Effector CD4-positive, alpha-beta T cell (primary cell): ENCODE data around the gene TBX10.
"Not testable (repeated sequence)": the region's sequence is repeated elsewhere in the genome, so short reads cannot be mapped to it uniquely, and the experiment has no call there.

Experiments used
- DNase-seq: peaks from one replicate; pipeline ENCODE4 v3.0.0-alpha.2; 2020

The TBX10 gene

GRCh38 chr11:67614730-67615714 lies 24.5 kb downstream of the TBX10 start:
- DNase-seq, result no peak

- peak; percentile 76 for DNase-seq
Measured at GRCh38 chr11:67613960-67614715, 25.4 kb downstream of the TBX10 start.

DNA sequence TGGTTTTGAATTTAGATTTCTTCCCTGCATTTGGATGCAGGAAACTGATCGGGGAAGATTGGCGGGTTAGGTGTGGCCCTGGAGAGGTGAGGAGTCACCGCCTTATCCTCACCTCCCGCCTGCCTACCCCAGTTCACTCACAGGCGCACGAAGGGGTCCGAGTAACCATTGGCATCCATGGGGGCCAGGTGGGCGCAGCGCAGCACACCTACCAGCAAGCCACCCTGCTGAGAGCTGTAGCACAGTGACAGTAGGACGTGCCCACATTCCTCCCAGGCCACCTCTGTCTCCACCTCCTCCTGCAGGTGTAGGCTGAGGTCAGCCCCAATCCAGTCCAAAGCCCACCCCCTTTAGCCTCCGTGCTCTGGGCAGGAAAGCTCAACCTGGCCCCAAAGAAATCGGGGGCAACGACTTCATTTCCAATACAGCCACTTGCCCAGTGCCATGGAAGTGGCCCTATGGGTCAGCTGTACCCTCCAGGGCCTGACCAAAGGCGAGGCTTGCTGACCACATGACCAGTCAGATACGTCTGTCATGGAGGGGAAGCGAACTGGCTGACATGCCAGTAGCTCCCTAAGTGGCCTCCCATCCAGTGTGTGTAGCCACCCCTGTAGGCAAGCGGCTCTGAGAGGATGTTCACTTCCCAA lies 26.1 kb downstream of the TBX10 start:
- no peak for DNase-seq

GRCh38 chr11:67612751-67613150 lies 26.8 kb downstream of the TBX10 start:
- no peak for DNase-seq

- no peak for DNase-seq
Measured at GRCh38 chr11:67611704-67612587, 27.6 kb downstream of the TBX10 start.

- no peak for DNase-seq
Measured at GRCh38 chr11:67611165-67611564, 28.4 kb downstream of the TBX10 start.

DNA sequence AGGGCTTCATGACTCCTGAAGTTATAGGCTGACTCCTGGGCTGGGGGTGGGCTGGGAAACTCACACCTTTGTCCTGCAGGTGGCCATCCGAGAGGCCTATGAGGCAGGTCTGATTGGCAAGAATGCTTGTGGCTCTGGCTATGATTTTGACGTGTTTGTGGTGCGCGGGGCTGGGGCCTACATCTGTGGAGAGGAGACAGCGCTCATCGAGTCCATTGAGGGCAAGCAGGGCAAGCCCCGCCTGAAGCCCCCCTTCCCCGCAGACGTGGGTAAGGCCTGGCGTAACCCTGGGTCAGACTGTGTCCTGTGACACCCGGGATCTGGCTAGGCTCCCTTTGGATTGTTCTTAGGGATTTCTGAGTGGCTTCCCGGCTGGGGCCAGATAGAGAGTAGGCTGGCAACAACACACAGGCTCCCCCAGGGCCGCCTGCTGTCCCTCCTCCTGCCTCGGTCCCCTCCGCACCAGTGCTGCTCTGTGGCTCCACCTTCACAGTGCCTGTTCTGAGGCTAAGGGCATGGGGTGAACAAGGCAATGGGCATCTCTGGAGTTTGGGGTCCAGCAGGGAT lies 29.2 kb downstream of the TBX10 start:
- DNase-seq, result no peak

DNA sequence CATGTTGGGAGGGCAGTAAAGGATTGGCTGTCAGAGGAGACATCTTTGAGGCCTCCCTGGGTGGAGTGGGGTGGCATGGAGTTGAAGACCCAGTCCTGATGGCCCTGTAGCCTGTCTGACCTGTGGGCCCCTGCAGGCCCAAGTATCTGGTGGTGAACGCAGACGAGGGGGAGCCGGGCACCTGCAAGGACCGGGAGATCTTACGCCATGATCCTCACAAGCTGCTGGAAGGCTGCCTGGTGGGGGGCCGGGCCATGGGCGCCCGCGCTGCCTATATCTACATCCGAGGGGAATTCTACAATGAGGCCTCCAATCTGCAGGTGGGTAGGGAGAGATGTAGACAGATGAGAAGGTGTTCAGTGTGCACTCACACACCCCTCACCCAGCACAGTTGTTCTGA lies 30.2 kb downstream of the TBX10 start:
- DNase-seq, result no peak

GRCh38 chr11:67608486-67608885 lies 31.1 kb downstream of the TBX10 start:
- no peak for DNase-seq

GRCh38 chr11:67607507-67607906 lies 32.1 kb downstream of the TBX10 start:
- no peak for DNase-seq

DNA sequence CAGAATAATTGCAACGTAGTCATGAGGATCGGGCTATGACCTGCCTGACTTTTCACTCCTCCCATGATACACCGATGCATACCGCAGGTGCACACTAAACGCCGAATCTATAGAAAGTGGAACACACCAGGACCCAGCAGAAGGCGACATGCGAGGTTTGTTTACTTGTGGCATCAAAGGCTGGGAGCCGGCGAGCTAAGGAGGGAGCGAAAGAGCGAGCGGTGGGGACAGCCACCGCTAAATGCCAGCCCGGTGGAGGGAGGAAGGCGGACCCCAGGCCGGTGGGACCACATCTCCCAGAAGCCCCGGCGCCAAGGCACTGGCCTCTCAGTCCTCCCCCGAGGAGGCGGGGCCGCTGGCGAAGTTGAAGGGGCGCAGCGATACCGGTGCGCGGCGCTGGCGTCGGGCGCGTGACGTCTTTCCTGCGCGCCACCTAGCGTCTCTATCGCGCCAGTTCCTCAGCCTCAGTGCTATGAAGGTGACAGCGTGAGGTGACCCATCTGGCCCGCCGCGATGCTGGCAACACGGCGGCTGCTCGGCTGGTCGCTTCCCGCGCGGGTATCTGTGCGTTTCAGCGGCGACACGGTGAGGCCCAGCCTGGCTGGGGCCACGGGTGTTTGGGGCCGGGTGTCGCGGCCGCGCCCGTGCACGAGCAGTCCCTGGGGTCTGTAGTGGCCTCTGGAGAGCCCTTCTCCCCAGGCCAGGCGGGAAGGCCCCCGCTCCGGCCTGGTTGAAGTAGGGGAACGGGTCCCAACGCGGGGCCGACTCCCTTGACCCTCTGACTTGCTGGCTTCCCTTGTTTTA lies 32.9 kb downstream of the TBX10 start, which contains the start of gene NDUFV1:
Gene NDUFV1, plus strand, starts transcription at position 445 of the 804 bp plus-strand sequence. Its CDS starts 69 bp downstream, at position 514.
- DNase-seq, result peak; percentile 97

DNA sequence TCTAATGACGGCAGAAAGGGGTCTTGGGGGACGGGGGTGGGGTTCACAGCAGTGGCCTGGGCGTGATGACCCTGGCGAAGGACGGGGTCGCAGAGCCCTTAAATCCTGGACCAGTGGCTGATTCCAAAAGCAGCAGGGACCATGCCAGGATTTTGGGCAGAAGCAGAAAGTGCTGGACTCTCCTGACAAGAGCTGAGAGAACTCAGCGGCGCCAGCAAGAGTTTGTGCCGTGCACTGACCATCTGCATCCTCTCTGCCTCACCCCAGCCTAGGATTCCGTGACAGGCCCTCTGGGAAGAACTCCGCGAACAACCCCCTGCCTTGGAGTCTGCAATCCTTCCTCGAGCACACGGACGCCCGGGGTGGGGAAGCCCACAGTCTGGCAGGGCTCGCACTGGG lies 33.5 kb downstream of the TBX10 start:
- no peak for DNase-seq

- no peak for DNase-seq
Measured at GRCh38 chr11:67605231-67606011, 34.1 kb downstream of the TBX10 start.

- DNase-seq, result no peak
Measured at GRCh38 chr11:67604815-67605214, 34.7 kb downstream of the TBX10 start.

- not testable (repeated sequence) for DNase-seq
Measured at GRCh38 chr11:67604119-67604518, 35.4 kb downstream of the TBX10 start.

- no peak for DNase-seq
Measured at GRCh38 chr11:67601098-67601497, 38.5 kb downstream of the TBX10 start.

DNA sequence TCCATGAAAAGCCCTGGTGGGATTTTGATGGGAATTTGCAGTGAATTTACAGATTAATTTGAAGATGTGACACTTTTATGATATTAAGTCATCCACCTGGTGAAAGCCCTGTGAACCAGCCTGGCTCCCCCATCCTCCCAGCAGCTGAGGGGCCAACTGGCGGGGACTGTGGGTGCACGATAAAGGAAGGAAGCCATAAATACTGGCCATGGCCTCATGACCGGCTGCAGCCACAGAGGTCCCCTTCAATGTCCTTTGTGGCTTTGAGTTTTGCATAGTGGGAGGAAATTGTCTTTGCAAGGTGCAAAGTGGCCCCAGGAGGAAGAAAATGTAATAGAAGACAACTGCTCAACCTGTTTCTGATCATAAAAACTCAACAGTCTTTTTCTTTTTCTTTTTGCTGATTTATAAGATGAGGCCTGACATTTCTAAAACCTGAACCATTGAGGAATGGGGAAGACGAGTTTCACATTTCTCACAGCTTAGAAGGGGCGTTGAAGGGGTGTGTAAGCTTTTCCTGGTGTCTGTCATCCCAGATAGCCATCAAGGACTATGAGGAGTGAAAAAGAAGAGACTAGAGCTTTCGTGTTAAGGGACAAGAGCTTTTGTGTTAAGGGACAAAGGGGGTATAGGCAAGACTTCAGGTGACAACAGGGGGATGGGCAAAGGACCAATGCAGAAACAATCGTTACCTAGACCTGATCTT lies 39.1 kb downstream of the TBX10 start:
- DNase-seq, result no peak

GRCh38 chr11:67599149-67599548 lies 40.4 kb downstream of the TBX10 start:
- no peak for DNase-seq

- not testable (repeated sequence) for DNase-seq
Measured at GRCh38 chr11:67597963-67598362, 41.6 kb downstream of the TBX10 start.
